HepG2 (cell line): ENCODE results near the gene SASS6. TPM values are rescaled to one million over a fixed set of nuclear protein-coding genes. Genes with fewer than 3 reads are reported as not detected.

ENCODE experiments used
- CC2D1A ChIP-seq: sonication (generic); formaldehyde crosslinking; IDR thresholded peaks from 2 replicates; pipeline ENCODE4 v1.8.1; 2023; ENCODE audit warnings: mild to moderate bottlenecking, missing genetic modification reagents
- CCDC6 ChIP-seq: sonication (generic); formaldehyde crosslinking; IDR thresholded peaks from 2 replicates; pipeline ENCODE4 v1.8.1; 2022; ENCODE audit warnings: mild to moderate bottlenecking, missing genetic modification reagents, moderate library complexity
- DR1 ChIP-seq: sonication (generic); formaldehyde crosslinking; IDR thresholded peaks from 2 replicates; pipeline ENCODE4 v1.8.0; 2021; ENCODE audit warnings: mild to moderate bottlenecking, missing genetic modification reagents, inconsistent platforms
- HDAC2 ChIP-seq: sonication (generic); formaldehyde crosslinking; IDR thresholded peaks from 2 replicates; pipeline ENCODE4 v1.4.0; 2020; ENCODE audit warnings: missing genetic modification reagents
- HMGA1 ChIP-seq: sonication (generic); formaldehyde crosslinking; conservative IDR thresholded peaks from 2 replicates; pipeline ENCODE4 v1.4.0; 2020; ENCODE audit warnings: missing genetic modification reagents
- MEIS1 ChIP-seq: sonication (generic); formaldehyde crosslinking; IDR thresholded peaks from 2 replicates; pipeline ENCODE4 v1.9.0; 2021; ENCODE audit warnings: mild to moderate bottlenecking, missing genetic modification reagents, moderate library complexity, borderline replicate concordance
- NFKB2 ChIP-seq: sonication (generic); formaldehyde crosslinking; IDR thresholded peaks from 2 replicates; pipeline ENCODE4 v1.4.0; 2020; ENCODE audit warnings: missing genetic modification reagents, borderline replicate concordance
- PRMT3 ChIP-seq: sonication (generic); formaldehyde crosslinking; IDR thresholded peaks from 2 replicates; pipeline ENCODE4 v1.8.1; 2022; ENCODE audit warnings: low read depth, mild to moderate bottlenecking, moderate library complexity, missing genetic modification reagents, borderline replicate concordance
- SIN3A ChIP-seq: IDR thresholded peaks from 2 replicates; pipeline ENCODE4 v1.6.1; 2011; ENCODE audit warnings: low read depth, mild to moderate bottlenecking, control low read depth, low read length, borderline replicate concordance
- SYNCRIP ChIP-seq: fragments of 200-400 bp; formaldehyde crosslinking; IDR thresholded peaks from 2 replicates; pipeline ENCODE4 v1.6.1; 2018; ENCODE audit warnings: mild to moderate bottlenecking, low read depth, low read length; ENCODE audit not compliant: insufficient read depth
- ZMYM2 ChIP-seq: sonication (generic); formaldehyde crosslinking; IDR thresholded peaks from 2 replicates; pipeline ENCODE4 v1.8.0; 2022; ENCODE audit warnings: mild to moderate bottlenecking, missing genetic modification reagents
- ZNF224 ChIP-seq: sonication (generic); formaldehyde crosslinking; IDR thresholded peaks from 2 replicates; pipeline ENCODE4 v1.5.0; 2020; ENCODE audit warnings: mild to moderate bottlenecking, missing genetic modification reagents
- ZNF281 ChIP-seq: sonication (generic); formaldehyde crosslinking; IDR thresholded peaks from 2 replicates; pipeline ENCODE4 v1.4.0; 2020; ENCODE audit warnings: missing genetic modification reagents, borderline replicate concordance
- ZNF30 ChIP-seq: sonication (generic); formaldehyde crosslinking; IDR thresholded peaks from 2 replicates; pipeline ENCODE4 v1.5.0; 2020; ENCODE audit warnings: mild to moderate bottlenecking, missing genetic modification reagents
- ZNF589 ChIP-seq: sonication (generic); formaldehyde crosslinking; conservative IDR thresholded peaks from 2 replicates; pipeline ENCODE4 v1.8.0; 2022; ENCODE audit warnings: mild to moderate bottlenecking, moderate library complexity, missing genetic modification reagents
- polyA plus RNA-seq, 8 experiments: library from polyadenylated mRNA; depleted of rRNA in 3 of 8; stranded (reverse) in 7 of 8; unstranded in 1 of 8; fragments of >200 nt; fragmentation: Illumina TruSeq in 4 of 8; extraction: Trizol in 4 of 8; gene quantifications; 2 replicates each; pipeline versions ENCODE4 v1.2.1 to v1.2.3, GENCODE V29; 2011 to 2016; ENCODE audit warnings: low read depth in 4 of 8, missing spikeins in 1 of 8, mixed read lengths in 1 of 8; ENCODE audit not compliant: insufficient read depth in 1 of 8
- total RNA-seq, 5 experiments: library from RNA; depleted of rRNA; stranded (reverse); fragments of >200 nt; fragmentation: Illumina TruSeq; extraction: Trizol; gene quantifications; 2 replicates each; pipeline ENCODE4 v1.2.3, GENCODE V29; 2016; ENCODE audit warnings: low read depth in 1 of 5
- TF ChIP-seq, protein P1 (sequence below): IDR thresholded peaks from 2 replicates; pipeline ENCODE4 v1.6.1; 2016; ENCODE audit warnings: missing biosample characterization, missing genetic modification reagents, low read depth
- TF ChIP-seq, protein P2 (sequence below): sonication (generic); formaldehyde crosslinking; IDR thresholded peaks from 2 replicates; pipeline ENCODE4 v1.8.0; 2022; ENCODE audit warnings: mild to moderate bottlenecking, missing genetic modification reagents
- TF ChIP-seq, protein P3 (sequence below): sonication (generic); formaldehyde crosslinking; IDR thresholded peaks from 2 replicates; pipeline ENCODE4 v1.8.1; 2023; ENCODE audit warnings: missing genetic modification reagents, mild to moderate bottlenecking, borderline replicate concordance
- TF ChIP-seq, protein P4 (sequence below): IDR thresholded peaks from 2 replicates; pipeline ENCODE4 v1.6.1; 2016; ENCODE audit warnings: low read depth, borderline replicate concordance
- TF ChIP-seq, protein P5 (sequence below): sonication (generic); formaldehyde crosslinking; IDR thresholded peaks from 2 replicates; pipeline ENCODE4 v1.5.1; 2020; ENCODE audit warnings: mild to moderate bottlenecking, missing genetic modification reagents, moderate library complexity

Gene SASS6
- total and polyA plus RNA-seq, 2 of the 13 experiments (the other 11 are each of a cell fraction or from before 2014, with no cell fraction given) = 2.3 to 10.7 TPM

DNA sequence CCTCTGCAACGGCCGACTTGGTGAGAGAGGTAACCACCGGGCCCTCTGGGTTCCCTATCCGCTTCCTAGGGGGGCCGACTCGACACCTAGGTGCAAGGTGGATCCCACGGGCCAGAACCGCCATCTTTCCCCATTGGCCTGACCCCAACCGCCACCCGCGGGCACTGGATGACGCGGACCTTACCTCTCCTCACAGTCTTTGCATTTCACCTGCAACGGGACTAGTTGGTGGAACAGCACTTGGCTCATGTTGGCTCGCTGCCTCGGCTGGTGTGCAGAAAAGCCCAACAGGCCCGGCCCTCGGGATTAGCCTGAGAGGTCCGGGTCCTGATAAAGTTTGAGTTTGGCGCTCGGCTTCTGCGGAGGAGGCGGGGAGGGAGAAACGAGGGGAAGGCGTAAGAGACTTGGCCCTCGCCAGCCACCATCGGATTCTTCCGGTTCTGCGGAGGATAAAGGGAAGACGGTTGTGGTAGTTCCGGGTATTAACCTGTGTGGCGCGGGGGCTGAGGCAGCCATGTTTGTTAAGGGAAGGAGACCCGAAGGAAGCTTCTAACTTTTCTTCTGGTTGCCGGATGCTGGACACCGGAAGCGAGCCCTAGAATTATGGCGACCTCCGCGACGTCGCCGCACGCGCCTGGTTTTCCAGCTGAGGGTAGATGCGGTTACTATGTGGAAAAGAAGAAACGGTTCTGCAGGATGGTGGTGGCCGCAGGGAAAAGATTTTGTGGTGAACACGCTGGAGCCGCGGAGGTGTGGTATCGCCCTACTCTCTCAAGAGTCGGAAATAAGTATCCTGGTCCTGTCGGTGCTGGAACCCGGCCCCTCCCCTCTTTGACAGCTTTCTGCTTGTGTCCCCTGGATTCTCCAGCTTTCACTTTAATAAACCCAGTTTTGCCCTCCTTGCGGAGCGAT lies at the start of gene SASS6, which contains the start of gene TRMT13 (continued):
- TF ChIP-seq CCDC6 (no peak), DR1 (no peak), HDAC2 (CRISPR knock-in tag) (no peak; the same call in 1 of the 2 replicates), MEIS1 (CRISPR knock-in tag) (no peak), ZNF30 (CRISPR knock-in tag) (no peak), SIN3A (peak; percentile 98), NFKB2 (CRISPR knock-in tag) (peak; percentile 85; the same call in 1 of the 2 replicates), ZMYM2 (0 out of 2 replicates have a peak, but pooled peaks have one; percentile 13), ZNF224 (CRISPR knock-in tag) (peak; percentile 76; the same call in 1 of the 2 replicates), HMGA1 (CRISPR knock-in tag) (no peak), ZNF281 (CRISPR knock-in tag) (peak; percentile 28; the same call in 1 of the 2 replicates), ZNF589 (CRISPR knock-in tag) (no peak), CC2D1A (no peak), SYNCRIP (no peak), PRMT3 (CRISPR knock-in tag) (no peak)
- TF ChIP-seq, protein P1, sequence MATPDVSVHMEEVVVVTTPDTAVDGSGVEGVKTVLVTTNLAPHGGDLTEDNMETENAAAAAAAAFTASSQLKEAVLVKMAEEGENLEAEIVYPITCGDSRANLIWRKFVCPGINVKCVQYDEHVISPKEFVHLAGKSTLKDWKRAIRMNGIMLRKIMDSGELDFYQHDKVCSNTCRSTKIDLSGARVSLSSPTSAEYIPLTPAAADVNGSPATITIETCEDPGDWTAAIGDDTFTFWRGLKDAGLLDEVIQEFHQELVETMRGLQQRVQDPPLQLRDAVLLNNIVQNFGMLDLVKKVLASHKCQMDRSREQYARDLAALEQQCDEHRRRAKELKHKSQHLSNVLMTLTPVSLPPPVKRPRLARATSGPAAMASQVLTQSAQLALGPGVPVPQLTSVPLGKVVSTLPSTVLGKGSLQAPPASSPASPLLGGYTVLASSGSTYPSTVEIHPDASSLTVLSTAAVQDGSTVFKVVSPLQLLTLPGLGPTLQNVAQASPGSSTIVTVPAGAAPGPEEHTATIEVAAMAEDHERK = peak; percentile 55; the same call in 1 of the 2 replicates
- TF ChIP-seq, protein P2, sequence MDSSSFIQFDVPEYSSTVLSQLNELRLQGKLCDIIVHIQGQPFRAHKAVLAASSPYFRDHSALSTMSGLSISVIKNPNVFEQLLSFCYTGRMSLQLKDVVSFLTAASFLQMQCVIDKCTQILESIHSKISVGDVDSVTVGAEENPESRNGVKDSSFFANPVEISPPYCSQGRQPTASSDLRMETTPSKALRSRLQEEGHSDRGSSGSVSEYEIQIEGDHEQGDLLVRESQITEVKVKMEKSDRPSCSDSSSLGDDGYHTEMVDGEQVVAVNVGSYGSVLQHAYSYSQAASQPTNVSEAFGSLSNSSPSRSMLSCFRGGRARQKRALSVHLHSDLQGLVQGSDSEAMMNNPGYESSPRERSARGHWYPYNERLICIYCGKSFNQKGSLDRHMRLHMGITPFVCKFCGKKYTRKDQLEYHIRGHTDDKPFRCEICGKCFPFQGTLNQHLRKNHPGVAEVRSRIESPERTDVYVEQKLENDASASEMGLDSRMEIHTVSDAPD (CRISPR knock-in tag) = peak; percentile 76; the same call in 1 of the 2 replicates
- TF ChIP-seq, protein P3, sequence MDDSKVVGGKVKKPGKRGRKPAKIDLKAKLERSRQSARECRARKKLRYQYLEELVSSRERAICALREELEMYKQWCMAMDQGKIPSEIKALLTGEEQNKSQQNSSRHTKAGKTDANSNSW (CRISPR knock-in tag) = no peak
- TF ChIP-seq, protein P4, sequence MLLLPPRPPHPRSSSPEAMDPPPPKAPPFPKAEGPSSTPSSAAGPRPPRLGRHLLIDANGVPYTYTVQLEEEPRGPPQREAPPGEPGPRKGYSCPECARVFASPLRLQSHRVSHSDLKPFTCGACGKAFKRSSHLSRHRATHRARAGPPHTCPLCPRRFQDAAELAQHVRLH (CRISPR knock-in tag) = peak; percentile 87
- TF ChIP-seq, protein P5, sequence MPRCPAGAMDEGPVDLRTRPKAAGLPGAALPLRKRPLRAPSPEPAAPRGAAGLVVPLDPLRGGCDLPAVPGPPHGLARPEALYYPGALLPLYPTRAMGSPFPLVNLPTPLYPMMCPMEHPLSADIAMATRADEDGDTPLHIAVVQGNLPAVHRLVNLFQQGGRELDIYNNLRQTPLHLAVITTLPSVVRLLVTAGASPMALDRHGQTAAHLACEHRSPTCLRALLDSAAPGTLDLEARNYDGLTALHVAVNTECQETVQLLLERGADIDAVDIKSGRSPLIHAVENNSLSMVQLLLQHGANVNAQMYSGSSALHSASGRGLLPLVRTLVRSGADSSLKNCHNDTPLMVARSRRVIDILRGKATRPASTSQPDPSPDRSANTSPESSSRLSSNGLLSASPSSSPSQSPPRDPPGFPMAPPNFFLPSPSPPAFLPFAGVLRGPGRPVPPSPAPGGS (CRISPR knock-in tag) = peak; percentile 70; the same call in 1 of the 2 replicates
